ENCODE measurements around the gene CTDP1.

DNA sequence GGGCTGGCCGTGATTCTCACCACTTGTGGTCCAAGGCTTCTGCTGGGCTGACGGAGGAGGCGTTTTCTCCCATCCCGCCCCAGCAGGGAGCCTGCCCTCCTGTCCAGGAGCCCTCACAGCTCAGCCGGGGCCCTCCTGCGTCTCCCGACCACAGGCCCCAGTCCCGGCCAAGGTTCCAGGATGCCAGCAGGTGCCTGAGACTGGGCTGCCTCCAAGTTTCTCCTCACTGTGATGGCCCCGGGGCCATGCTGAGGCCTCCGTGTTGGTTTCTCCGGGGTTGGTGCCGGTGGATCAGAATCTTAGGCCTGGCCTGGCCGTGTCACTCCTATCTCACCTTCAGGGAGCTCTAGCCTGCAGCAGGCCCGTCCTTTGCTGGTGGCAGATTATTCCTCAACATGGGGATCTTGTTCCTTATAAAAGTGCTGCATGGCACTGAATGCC, 124.0 kb downstream of the CTDP1 start:
- TF ChIP-seq EP300 (IDR thresholded peaks at IDR 0.05) (no peak), POLR2A (IDR thresholded peaks at IDR 0.05) (no peak)

Measured in suprapubic skin (tissue), 2 donors.